Subcutaneous adipose tissue (tissue), 4 donors: ENCODE results near the gene TCF4. TPM values are rescaled to one million over a fixed set of nuclear protein-coding genes. Genes with fewer than 3 reads are reported as not detected.

Experiments used
- CTCF ChIP-seq: fragments of 450-650 bp; IDR thresholded peaks from one replicate; pipeline ENCODE4 v1.5.1; 2016; ENCODE audit warnings: low read depth, mild to moderate bottlenecking, control low read depth, antibody characterized with exemption, moderate library complexity
- total RNA-seq, 4 donors: library from RNA; depleted of rRNA; stranded (reverse); fragments of >200 nt; gene quantifications; one replicate each; pipeline ENCODE4 v1.1.0, GENCODE V29; 2016

TCF4 gene
- total RNA-seq, 4 donors from 2014 or later: 110 to 250 (median 170) TPM

- no peak for TF ChIP-seq CTCF
Observed at GRCh38 chr18:55338978-55339650, 248.9 kb downstream of the TCF4 start.

GRCh38 chr18:55337908-55338521, 250.0 kb downstream of the TCF4 start:
- TF ChIP-seq CTCF: no peak

GRCh38 chr18:55337138-55337537, 250.9 kb downstream of the TCF4 start:
- no peak for TF ChIP-seq CTCF

GRCh38 chr18:55336438-55337100, 251.4 kb downstream of the TCF4 start:
- no peak for TF ChIP-seq CTCF

- no peak for TF ChIP-seq CTCF
Observed at GRCh38 chr18:55334875-55335274, 253.1 kb downstream of the TCF4 start.

- no peak for TF ChIP-seq CTCF
Observed at GRCh38 chr18:55331301-55331700, 256.7 kb downstream of the TCF4 start.

GRCh38 chr18:55328301-55328700, 259.7 kb downstream of the TCF4 start:
- TF ChIP-seq CTCF: no peak
